HG03097 (cell line): Measurements from ENCODE around the gene AIFM2.
"Not testable (repeated sequence)": the region's sequence is repeated elsewhere in the genome, so short reads cannot be mapped to it uniquely, and the experiment has no call there.

Source experiments
- ATAC-seq: cut with Tn5 transposase; IDR thresholded peaks from one replicate; pipeline ENCODE4 v1.9.1; 2021; ENCODE audit not compliant: unreplicated experiment, low FRiP score

AIFM2 gene

GRCh38 chr10:70123817-70124216 lies 8.8 kb downstream of the AIFM2 start:
- no peak for ATAC-seq

DNA sequence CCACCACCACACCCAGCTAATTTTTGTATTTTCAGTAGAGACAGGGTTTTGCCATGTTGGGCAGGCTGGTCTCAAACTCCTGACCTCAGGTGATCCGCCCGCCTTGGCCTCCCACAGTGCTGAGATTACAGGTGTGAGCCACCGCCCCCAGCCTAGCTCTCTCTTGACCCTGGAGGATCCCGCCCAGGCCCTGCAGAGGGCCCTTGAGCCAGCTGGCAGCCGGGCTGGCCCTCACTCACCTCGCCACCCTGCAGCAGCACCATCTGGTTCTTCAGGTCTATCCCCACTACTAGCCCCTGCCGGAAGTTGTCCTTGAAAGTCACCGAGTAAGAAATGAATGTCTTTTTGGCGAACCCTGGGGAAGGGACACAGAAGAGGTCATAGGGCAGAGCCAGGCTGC lies 9.5 kb downstream of the AIFM2 start:
- not testable (repeated sequence) for ATAC-seq

DNA sequence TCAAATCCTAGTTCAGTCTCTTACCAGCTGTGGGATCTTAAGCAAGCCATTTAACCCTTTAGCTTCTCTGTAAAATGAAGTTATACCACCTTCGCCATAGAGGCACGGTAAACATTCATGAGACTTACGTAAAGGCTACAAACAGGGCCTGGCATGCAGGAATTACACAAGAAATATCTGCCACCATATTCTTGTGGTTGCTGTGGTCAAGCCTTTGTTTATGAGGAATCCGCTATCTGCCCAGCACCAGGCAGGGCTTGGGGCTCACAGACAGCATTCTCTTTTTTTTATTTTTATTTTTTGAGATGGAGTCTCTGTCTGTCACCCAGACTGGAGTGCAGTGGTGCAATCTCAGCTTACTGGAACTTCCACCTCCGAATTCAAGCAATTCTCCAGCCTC lies 9.9 kb downstream of the AIFM2 start:
- no peak for ATAC-seq

- ATAC-seq: no peak
Observed at GRCh38 chr10:70121281-70121949, 11.2 kb downstream of the AIFM2 start.

DNA sequence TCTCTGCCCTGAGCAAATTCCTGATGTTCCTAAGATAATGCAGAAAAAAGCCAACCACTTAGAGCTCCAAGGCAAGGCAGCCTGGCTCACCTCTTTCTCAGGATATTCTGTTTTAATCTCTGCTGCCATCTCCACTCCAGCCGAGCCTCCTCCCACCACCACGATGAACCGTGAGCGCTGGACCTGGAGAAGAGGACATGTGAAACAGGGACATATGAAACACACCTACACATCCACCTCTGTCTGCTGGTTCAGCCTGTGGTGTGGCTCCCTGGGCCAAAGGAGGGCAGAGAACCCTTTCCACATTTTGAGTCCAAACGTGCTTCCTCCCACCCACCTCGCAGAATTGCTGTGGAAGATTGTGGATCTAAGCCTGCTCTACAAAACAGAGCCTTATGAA lies 12.2 kb downstream of the AIFM2 start:
- no peak for ATAC-seq

- no peak for ATAC-seq
Observed at GRCh38 chr10:70119623-70120022, 13.0 kb downstream of the AIFM2 start.

GRCh38 chr10:70119197-70119596 lies 13.4 kb downstream of the AIFM2 start:
- no peak for ATAC-seq

GRCh38 chr10:70118196-70118595 lies 14.4 kb downstream of the AIFM2 start:
- no peak for ATAC-seq

DNA sequence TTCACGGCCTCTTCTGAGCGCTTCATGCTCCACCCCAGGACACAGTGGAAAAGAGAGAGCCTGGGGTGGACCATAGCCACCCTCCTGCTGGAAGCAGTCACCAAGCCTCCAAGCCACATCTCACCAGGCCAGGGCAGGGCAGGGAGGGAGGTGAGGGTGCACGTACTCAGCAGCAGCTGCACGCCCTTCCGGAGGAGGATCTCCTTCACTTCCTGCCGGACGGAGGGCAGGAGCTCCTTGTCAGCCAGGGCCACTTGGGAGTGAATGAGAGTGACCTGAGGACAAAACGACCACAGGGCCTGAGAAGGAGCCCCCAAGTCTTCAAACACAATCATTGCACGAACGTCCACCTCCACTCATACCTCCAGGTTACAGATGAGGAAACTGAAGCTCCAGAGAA lies 15.0 kb downstream of the AIFM2 start:
- ATAC-seq: no peak

- no peak for ATAC-seq
Observed at GRCh38 chr10:70115948-70116682, 16.5 kb downstream of the AIFM2 start.

- ATAC-seq: no peak
Observed at GRCh38 chr10:70114902-70115301, 17.7 kb downstream of the AIFM2 start.

DNA sequence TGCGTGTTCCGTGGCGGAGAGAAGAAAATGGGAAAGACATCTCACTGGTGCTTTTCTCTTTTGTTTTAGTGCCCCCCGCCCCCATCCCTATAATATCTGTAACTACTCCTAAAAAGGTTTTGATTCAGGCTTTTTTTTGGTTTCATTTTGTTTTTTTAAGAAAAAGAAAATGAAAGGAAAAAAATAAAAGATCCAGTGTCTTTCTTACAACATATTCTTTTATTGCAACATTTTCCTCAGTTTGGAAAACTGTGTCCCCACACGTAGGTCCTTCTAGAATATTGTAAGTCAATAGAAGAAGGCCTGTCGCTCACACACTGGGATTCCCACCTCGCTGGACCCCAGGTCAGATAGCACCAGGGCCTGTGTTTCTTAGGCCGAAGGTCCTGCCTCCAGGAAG lies 20.6 kb downstream of the AIFM2 start:
- no peak for ATAC-seq

DNA sequence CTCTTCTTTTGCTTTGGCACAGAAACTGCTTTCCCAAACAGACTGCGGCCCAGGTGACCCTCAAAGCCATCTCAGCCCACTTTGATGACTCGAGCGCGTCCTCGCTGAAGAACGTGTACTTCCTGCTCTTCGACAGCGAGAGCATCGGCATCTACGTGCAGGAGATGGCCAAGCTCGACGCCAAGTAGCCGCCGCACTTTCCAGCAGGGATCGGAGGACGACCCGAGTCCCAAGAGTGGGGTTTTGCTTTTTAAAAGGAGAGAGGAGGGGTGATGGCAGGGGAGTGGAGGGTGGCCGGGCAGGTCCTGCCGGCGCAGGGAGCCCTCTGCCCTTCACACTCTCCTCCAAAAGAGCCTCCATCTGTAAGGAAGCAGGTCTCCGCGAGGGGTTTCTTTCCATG lies 21.1 kb downstream of the AIFM2 start:
- ATAC-seq: no peak

- no peak for ATAC-seq
Observed at GRCh38 chr10:70109064-70109729, 23.4 kb downstream of the AIFM2 start.

DNA sequence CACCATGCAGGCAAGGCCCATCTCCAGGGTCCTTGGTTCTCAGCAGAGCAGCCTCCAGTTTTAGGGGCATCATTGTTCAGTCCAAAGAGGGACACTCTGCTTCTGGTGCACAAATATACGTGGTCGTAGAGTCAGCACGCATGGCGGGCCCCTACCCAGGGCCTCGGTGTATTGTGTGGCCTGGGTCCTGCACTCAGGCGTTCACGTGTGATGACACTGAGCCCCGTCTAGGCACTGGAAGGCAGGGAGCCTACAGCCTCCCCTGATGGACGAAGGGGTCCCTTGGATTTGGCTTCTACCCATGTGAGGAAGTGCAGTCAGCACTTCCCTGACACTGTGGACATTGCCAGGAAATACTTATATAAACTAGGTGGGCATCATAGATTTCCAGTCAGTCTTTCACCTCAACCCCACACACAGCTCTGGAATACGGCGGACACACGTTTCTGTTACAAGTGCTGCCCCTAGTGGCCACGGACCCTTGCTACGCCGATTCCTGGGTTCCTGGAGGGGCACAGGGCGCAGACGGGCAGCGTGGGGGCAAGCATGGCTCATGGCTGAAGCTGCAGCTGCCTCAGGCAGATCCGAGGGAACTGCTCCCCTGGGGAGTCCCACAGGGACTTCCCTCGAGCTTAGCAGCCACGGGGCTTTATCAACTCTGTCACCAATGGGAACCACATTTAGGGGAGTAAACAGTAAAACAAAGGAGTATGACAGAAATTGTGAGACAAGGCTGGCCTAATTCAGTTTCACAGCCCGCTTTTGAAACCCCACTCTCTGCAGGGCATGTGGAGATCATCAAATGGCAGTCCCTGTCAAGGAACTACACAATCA lies 25.4 kb downstream of the AIFM2 start:
- no peak for ATAC-seq

DNA sequence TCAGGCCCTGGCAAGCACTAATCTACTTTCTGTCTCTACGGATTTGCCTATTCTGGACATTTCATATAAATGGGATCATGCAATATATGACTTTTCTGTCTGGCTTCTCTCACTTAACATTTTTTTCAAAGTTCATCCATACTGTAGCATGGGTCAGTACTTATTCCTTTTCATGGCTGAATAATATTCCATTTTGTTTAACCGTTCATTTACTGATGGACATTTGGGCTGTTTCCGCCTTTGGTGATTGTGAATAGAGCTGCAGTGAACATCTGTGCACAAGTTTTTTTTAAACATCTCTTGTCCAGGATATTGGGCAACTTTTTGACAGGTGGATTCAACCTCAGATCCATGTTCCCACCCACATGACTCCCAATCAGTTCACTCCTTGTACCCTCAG lies 31.0 kb downstream of the AIFM2 start:
- no peak for ATAC-seq

GRCh38 chr10:70101068-70101562 lies 31.5 kb downstream of the AIFM2 start:
- not testable (repeated sequence) for ATAC-seq

GRCh38 chr10:70098271-70098670 lies 34.4 kb downstream of the AIFM2 start:
- no peak for ATAC-seq

DNA sequence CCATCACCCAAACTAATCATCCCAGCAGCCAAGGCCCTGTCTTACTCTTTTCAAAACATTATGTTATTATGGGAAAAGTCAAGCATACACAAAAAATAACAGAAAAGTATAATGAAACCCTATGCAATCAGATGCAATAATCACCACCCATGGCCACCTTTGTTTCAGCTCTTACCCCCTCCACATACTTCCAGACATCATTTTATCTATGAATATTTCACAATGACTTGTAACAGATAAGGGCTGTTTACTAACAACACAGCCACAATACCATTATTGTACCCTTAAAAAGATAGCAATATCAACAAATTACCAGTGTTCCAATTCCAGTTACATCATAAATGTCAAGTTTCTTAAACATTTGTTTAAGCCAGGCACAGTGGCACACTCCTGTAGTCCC lies 35.2 kb downstream of the AIFM2 start:
- ATAC-seq: no peak

DNA sequence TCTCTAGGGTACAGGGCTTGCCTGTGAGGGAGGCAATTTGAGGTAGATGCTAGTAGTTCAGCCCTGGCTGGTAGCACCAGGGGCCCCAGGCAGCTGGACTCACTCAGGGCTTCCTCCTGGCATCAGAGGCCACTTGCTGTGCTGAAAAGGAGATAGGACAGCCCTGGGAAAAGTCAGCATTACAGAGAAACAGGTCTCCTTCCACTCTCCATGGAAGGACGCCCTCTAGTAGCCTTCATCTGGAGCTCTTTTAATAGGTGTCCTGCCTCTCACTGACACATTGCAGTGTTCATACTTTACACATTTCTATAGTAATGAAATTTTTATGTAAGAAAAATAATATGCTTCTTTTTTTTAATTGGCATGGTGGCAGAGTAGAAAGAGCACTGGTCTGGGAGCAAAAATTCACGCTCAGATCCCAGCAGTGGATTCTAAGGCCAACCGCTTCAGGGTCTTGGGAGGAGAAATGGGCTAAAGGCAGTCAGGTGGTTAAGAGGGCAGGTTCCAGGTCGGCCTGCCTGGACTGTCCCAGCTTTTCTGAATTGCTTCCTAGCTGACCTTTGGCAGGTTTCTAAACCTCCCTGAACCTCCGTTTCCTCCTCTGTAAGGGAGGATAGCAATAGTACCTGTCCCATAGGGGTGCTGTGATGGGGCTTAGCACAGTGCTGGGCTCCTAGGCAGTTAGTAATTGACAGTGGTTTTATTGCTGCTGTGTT lies 35.8 kb downstream of the AIFM2 start:
- ATAC-seq: no peak
